ENCODE results near the gene LIPC.
"Not testable (repeated sequence)": the region's sequence is repeated elsewhere in the genome, so short reads cannot be mapped to it uniquely, and the experiment has no call there.

The LIPC gene

DNA sequence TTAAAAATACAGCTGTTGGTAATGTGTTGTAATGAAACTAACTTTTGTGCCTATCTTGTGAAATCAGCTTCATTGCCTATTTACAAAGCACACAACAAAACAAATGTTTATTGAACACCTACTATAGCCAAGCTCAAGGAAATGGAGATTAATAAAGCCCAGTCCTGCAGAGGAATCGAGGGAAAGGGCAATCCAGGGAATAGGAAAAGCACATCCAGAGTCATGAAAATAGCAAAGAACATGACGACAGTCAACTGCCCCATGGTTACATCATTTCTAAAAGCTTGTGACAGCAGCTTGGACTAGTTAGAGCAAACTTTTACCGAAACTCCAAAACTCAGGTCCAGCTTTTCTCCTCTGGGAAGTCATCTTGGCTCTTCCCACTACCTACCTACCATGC, 157.3 kb downstream of the LIPC start:
- Histone ChIP-seq H3K27me3 (ENCODE audit: insufficient read depth, low read length) (no peaks in the 10 kb centered on the region), H3K9me3 (ENCODE audit: low read length) (no peaks in the 10 kb centered on the region), H3K4me3 (ENCODE audit: low read length) (no peak overlapping the region), H3K4me1 (ENCODE audit: insufficient read depth, low read length) (no peaks in the 10 kb centered on the region), H2AFZ (ENCODE audit: low read depth, low read length) (no peak overlapping the region), H3K36me3 (ENCODE audit: insufficient read depth, low read length) (peaks cover 3% of the 10 kb centered on the region)

DNA sequence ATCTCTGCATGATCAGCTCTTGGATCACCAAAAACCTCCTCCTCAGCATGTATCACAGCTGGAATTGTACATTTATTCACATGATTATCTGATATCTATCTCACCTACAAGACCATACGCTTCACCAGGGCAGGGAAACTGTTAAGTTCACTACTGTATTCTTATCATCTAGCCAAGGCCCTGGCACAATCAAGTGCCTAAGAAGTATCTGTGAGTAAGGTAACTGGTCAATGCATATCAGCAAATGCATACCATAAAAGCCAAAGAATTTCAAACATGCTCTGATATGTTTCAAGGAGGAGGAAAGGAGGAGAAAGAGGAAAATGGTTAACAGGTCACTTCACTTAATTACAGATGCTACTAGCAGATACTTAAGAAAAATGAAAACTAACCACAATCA, 158.4 kb downstream of the LIPC start:
- Histone ChIP-seq H3K4me3 (ENCODE audit: low read length) (no peak overlapping the region), H2AFZ (ENCODE audit: low read depth, low read length) (no peak overlapping the region), H3K4me1 (ENCODE audit: insufficient read depth, low read length) (no peaks in the 10 kb centered on the region), H3K36me3 (ENCODE audit: insufficient read depth, low read length) (peaks cover 9% of the 10 kb centered on the region), H3K9me3 (ENCODE audit: low read length) (no peaks in the 10 kb centered on the region), H3K27me3 (ENCODE audit: insufficient read depth, low read length) (no peaks in the 10 kb centered on the region)

DNA sequence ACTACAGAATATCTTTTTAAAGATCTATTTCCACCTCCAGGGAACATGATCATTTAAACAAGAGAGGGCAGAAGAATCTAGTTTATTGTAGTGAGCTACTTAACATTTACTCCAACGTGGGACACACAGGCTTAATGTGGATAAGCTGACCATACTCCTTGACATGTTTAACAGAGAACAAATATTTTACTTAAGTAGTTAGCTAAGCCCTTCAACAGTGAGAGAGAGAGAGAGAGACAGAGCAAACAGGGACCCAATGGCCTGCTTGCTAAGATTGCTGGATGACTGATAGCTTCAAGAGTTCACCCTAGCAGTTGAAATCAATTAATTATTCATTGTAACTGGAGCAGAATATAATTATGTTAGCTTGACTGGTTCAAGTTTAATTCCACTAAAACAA, 159.1 kb downstream of the LIPC start:
- Histone ChIP-seq H3K9me3 (ENCODE audit: low read length) (no peaks in the 10 kb centered on the region), H3K4me3 (ENCODE audit: low read length) (no peak overlapping the region), H3K36me3 (ENCODE audit: insufficient read depth, low read length) (peaks cover 9% of the 10 kb centered on the region), H3K4me1 (ENCODE audit: insufficient read depth, low read length) (no peaks in the 10 kb centered on the region), H2AFZ (ENCODE audit: low read depth, low read length) (no peak overlapping the region), H3K27me3 (ENCODE audit: insufficient read depth, low read length) (no peaks in the 10 kb centered on the region)

DNA sequence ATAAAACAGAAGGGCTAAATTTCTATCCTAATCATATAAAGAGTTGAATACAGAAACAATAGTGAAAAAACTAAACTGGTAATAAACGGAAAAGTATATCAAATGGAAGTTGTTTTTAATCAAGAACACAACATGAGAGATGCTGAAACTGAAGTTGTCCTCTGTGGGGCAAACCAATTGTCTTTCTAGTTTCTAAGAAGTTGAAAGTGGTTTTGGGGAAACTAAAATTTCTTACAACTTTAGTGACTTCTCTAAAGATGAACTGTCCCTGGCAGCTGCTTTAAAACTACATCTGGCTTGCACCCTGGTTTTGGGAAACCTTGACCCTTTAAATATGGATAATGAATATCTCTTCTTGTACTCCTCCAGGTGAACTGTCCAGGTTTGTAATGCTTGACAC, 162.1 kb downstream of the LIPC start:
- H2AFZ ChIP-seq (ENCODE audit: low read depth, low read length) = no peak overlapping the region
- peaks cover 25% of the 10 kb centered on the region for H3K36me3 ChIP-seq (ENCODE audit: insufficient read depth, low read length)
- H3K9me3 ChIP-seq (ENCODE audit: low read length) = no peaks in the 10 kb centered on the region
- H3K27me3 ChIP-seq (ENCODE audit: insufficient read depth, low read length) = no peaks in the 10 kb centered on the region
- H3K4me3 ChIP-seq (ENCODE audit: low read length) = no peak overlapping the region
- no peaks in the 10 kb centered on the region for H3K4me1 ChIP-seq (ENCODE audit: insufficient read depth, low read length)

DNA sequence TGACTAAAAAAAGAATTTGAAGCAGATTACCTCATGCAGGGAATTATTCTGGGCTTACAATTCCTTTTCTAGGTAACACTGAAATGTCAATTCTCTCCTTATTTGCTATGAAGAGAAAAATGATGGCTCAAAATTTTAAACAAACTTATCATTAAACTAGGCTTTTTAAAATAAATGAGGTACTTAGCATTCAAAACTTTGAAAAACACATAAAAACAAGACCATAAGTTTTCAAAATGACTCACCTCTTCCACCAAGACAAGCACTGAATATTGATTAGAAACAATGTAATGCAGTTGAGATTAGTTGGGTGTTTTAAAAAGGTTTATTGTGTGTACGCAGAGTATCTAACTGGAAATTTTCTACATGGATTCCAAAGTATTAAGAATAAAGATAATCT, 163.1 kb downstream of the LIPC start:
- Histone ChIP-seq H3K27me3 (ENCODE audit: insufficient read depth, low read length) (no peaks in the 10 kb centered on the region), H2AFZ (ENCODE audit: low read depth, low read length) (no peak overlapping the region), H3K4me3 (ENCODE audit: low read length) (no peak overlapping the region), H3K36me3 (ENCODE audit: insufficient read depth, low read length) (peaks cover 29% of the 10 kb centered on the region), H3K4me1 (ENCODE audit: insufficient read depth, low read length) (no peaks in the 10 kb centered on the region), H3K9me3 (ENCODE audit: low read length) (no peaks in the 10 kb centered on the region)

DNA sequence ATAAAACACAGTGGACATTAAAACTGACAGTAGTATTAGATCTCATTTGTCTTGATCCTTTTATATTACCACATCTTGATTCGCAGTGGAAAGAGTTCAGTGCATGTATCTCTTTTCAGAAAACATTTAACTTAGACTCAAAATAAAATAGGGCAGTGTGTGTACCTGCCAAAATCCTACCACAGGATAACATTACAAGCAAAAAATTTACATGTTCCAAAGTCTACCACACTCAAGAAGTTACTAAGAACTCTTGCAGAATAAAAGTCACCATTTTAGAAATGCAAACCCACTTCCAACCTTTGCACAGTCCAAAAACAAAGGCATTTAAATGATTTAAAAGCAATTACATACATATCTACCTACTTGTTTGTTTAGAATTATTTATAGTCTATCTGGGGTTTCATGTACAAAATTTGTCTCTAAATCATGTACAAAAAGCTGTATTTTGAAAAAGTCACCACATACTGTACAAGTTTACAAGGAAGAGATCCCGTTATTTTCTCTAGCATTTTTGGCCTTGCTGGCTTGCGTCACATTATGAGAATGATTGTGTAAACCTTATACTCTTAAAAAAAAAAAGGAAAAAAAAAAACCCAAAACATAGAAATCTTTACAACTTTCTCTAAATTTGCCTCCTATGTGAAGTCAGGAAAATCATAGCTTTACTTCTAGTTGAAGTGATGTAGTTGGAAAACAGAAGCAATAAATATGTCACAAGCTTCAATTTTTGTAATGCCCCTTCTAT, 163.9 kb downstream of the LIPC start:
- no peaks in the 10 kb centered on the region for H3K9me3 ChIP-seq (ENCODE audit: low read length)
- no peaks in the 10 kb centered on the region for H3K4me1 ChIP-seq (ENCODE audit: insufficient read depth, low read length)
- H3K36me3 ChIP-seq (ENCODE audit: insufficient read depth, low read length) = peaks cover 30% of the 10 kb centered on the region
- H2AFZ ChIP-seq (ENCODE audit: low read depth, low read length) = no peak overlapping the region
- H3K4me3 ChIP-seq (ENCODE audit: low read length) = no peak overlapping the region
- H3K27me3 ChIP-seq (ENCODE audit: insufficient read depth, low read length) = no peaks in the 10 kb centered on the region

DNA sequence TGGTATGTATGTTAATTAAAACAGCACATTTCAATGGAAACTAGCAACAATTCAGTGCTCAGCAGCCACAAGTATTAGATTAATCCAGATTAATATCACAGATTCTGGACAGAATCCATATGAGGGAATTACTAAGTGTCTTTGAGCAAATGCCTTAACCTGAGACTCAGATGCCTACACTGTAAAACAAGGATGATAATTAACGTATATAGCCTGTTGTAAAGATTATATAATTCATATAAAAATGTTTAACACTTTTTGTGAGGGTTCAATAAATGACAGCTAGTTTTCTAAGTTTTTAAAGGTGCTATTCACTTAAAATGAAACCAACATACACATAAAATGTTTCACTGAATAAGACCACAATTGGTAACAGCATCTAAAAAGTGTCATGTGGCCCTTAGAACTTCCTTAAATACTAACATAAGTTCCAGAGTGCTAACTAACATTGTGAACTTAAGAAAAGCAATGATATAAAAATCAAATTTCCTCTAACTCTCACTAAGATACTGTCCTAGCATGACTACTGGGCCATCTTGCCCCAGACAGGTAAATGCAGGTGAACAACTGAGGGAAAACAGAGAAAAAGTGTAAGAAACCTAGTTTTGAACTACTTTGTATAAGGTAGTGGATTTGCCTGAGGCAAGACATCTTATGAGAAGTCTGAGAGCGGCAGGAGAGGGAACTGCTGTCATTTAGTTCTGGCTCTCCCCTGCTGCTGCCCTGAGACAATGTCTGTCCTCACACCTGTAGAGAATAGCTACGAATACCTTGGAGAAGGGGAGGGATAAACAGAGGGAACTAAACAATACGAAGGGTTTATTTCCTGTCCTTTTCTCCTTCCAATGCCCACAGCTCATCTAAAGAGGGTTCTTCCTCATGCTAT, 166.4 kb downstream of the LIPC start:
- no peak overlapping the region for H2AFZ ChIP-seq (ENCODE audit: low read depth, low read length)
- H3K4me1 ChIP-seq (ENCODE audit: insufficient read depth, low read length) = no peaks in the 10 kb centered on the region
- peaks cover 3% of the 10 kb centered on the region for H3K9me3 ChIP-seq (ENCODE audit: low read length)
- no peak overlapping the region for H3K4me3 ChIP-seq (ENCODE audit: low read length)
- peaks cover 42% of the 10 kb centered on the region for H3K36me3 ChIP-seq (ENCODE audit: insufficient read depth, low read length)
- no peaks in the 10 kb centered on the region for H3K27me3 ChIP-seq (ENCODE audit: insufficient read depth, low read length)

DNA sequence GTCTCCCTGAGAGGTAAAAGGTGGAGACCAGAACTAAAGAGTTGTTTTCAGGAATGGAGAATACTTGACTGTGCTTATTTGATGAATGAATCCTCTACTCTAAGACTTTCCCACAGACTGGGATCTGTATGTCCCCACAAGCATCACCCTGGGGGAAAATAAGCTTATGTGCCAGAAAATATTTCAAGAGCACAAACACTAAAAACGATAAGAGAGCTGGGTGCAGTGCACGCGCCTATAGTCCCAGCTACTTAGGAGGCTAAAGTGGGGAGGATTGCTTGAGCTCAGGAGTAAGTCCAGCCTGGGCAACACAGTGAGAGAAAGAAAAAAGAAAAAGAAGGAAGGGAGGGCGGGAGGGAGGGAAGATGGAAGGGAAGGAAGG, 167.0 kb downstream of the LIPC start:
- peaks cover 3% of the 10 kb centered on the region for H3K9me3 ChIP-seq (ENCODE audit: low read length)
- H2AFZ ChIP-seq (ENCODE audit: low read depth, low read length) = no peak overlapping the region
- no peaks in the 10 kb centered on the region for H3K27me3 ChIP-seq (ENCODE audit: insufficient read depth, low read length)
- H3K4me3 ChIP-seq (ENCODE audit: low read length) = no peak overlapping the region
- H3K4me1 ChIP-seq (ENCODE audit: insufficient read depth, low read length) = no peaks in the 10 kb centered on the region
- peaks cover 44% of the 10 kb centered on the region for H3K36me3 ChIP-seq (ENCODE audit: insufficient read depth, low read length)

DNA sequence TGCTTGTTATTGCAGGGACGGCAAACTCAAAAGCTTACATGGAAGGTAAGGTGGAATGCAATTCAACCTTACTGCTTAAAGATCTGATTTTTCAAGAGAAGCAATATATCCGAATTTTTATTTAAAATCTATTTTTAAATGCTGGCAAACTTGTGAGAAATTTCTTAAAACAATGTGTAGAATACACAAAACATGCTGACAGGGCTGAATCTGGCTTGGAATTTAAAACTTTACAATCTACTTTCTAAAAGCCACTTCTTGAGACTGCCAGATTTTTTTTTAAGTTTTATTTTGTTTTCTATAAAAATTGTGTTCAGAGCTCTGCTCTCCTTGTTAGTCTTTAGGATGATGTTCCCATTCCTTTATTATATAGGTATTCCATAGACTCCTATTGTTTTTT, 171.0 kb downstream of the LIPC start:
- H3K4me3 ChIP-seq (ENCODE audit: low read length) = no peak overlapping the region
- no peaks in the 10 kb centered on the region for H3K4me1 ChIP-seq (ENCODE audit: insufficient read depth, low read length)
- no peaks in the 10 kb centered on the region for H3K27me3 ChIP-seq (ENCODE audit: insufficient read depth, low read length)
- H3K36me3 ChIP-seq (ENCODE audit: insufficient read depth, low read length) = peaks cover 35% of the 10 kb centered on the region
- no peak overlapping the region for H2AFZ ChIP-seq (ENCODE audit: low read depth, low read length)
- H3K9me3 ChIP-seq (ENCODE audit: low read length) = peaks cover 3% of the 10 kb centered on the region

DNA sequence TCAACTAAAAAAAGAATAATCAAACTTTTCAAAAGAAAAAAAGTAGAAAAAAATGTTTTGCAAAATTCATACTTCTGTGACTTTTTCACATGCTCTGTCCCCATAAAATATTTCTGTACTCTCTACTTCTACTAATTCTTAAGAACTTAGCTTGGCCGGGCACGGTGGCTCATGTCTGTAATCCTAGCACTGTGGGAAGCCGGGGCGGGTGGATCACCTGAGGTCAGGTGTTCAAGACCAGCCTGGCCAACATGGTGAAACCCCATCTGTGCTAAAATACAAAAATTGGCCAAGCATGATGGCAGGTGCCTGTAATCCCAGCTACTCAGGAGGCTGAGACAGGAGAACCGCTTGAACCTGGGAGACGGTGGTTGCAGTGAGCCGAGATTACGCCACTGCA, 172.1 kb downstream of the LIPC start:
- peaks cover 29% of the 10 kb centered on the region for H3K36me3 ChIP-seq (ENCODE audit: insufficient read depth, low read length)
- not testable (repeated sequence) for H2AFZ ChIP-seq (ENCODE audit: low read depth, low read length); H3K4me1 ChIP-seq (ENCODE audit: insufficient read depth, low read length); H3K4me3 ChIP-seq (ENCODE audit: low read length); H3K27me3 ChIP-seq (ENCODE audit: insufficient read depth, low read length); H3K9me3 ChIP-seq (ENCODE audit: low read length)

DNA sequence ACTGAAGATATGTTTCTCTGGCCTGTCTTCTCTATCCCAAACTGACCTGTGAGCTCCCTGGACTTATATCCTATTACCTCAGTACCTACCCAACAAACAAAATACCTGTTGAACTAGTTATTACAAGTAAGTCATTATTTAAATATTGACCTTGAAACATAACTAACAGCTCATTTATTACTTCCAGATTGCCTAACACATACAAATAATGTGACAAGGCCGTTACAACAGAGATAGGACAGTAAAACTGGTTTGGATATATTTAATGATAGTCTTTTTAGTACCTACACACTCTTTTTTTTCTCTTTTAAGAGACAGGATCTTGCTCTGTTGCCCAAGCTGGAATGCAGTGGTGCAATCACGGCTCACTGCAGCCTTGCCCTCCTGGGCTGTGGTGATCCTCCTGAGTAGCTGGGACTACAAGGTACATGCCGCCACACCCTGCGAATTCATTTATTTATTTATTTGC, 172.7 kb downstream of the LIPC start:
- Histone ChIP-seq H3K4me3 (ENCODE audit: low read length) (no peak overlapping the region), H3K36me3 (ENCODE audit: insufficient read depth, low read length) (peaks cover 29% of the 10 kb centered on the region), H3K4me1 (ENCODE audit: insufficient read depth, low read length) (no peaks in the 10 kb centered on the region), H3K27me3 (ENCODE audit: insufficient read depth, low read length) (no peaks in the 10 kb centered on the region), H3K9me3 (ENCODE audit: low read length) (peaks cover 3% of the 10 kb centered on the region), H2AFZ (ENCODE audit: low read depth, low read length) (no peak overlapping the region)

DNA sequence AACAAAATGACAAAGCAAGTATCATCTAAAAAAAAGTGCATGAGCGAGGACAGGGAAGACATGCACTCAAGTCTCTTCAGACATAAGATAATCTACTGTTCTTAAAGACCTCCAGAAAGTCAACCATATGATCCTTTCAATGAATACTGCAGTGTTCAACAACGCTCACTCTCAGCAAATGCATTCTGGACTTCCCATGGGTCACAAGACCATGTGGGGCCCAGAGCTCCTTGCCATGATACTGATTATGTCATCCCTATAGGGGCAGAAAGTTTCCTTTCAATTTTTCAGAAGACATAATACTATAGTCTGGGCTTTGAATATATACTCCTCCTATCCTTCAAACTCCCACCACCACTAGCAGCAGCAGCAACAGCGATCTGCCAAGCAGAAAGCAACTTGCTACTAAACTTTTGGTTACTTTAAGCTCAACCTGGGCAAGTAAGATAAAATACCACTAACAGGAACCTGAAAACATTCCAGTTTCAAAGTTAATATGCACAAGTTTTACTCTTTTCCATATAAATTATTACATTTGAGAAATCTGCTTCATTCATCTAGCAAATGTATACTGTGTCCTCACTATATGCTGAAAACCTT, 174.2 kb downstream of the LIPC start:
- H3K36me3 ChIP-seq (ENCODE audit: insufficient read depth, low read length) = peaks cover 28% of the 10 kb centered on the region

DNA sequence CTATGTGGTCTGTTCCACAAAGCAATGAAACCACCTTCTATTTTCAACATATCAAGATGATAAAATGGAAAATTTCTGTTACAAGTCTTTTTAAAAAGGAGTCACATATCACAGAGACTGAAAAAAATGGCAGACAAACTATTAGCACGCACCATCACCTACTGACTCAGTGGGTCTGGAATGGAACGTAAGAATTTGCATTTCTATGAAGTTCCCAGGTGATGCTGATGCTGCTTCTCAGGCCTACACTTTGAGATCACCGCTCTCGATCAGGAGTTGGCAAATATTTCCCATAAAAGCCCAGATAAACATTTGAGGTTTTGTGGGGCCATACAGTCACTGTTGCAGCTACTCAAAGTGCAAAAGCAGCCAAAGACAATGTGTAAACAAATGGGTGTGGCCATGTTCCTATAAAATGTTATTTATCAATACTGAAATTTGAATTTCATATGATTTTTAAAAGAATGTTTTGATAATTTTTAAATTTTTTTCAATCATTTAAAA, 174.8 kb downstream of the LIPC start:
- H3K4me3 ChIP-seq (ENCODE audit: low read length) = no peak overlapping the region
- no peak overlapping the region for H2AFZ ChIP-seq (ENCODE audit: low read depth, low read length)
- peaks cover 22% of the 10 kb centered on the region for H3K36me3 ChIP-seq (ENCODE audit: insufficient read depth, low read length)
- no peaks in the 10 kb centered on the region for H3K27me3 ChIP-seq (ENCODE audit: insufficient read depth, low read length)
- peaks cover 3% of the 10 kb centered on the region for H3K9me3 ChIP-seq (ENCODE audit: low read length)
- H3K4me1 ChIP-seq (ENCODE audit: insufficient read depth, low read length) = no peaks in the 10 kb centered on the region

More for the DNA sequence above, 174.2 kb downstream of the LIPC start:
- no peak overlapping the region for H3K4me3 ChIP-seq (ENCODE audit: low read length)
- H2AFZ ChIP-seq (ENCODE audit: low read depth, low read length) = no peak overlapping the region
- H3K27me3 ChIP-seq (ENCODE audit: insufficient read depth, low read length) = no peaks in the 10 kb centered on the region
- H3K4me1 ChIP-seq (ENCODE audit: insufficient read depth, low read length) = no peaks in the 10 kb centered on the region
- H3K9me3 ChIP-seq (ENCODE audit: low read length) = peaks cover 3% of the 10 kb centered on the region

All from neuron (in vitro differentiated cells).